ENCODE measurements around the gene ESR1. TPM values are rescaled to one million over a fixed set of nuclear protein-coding genes. Genes with fewer than 3 reads are reported as not detected.

The ESR1 gene
- total RNA-seq, 1 donor from 2014 or later: not detected

DNA sequence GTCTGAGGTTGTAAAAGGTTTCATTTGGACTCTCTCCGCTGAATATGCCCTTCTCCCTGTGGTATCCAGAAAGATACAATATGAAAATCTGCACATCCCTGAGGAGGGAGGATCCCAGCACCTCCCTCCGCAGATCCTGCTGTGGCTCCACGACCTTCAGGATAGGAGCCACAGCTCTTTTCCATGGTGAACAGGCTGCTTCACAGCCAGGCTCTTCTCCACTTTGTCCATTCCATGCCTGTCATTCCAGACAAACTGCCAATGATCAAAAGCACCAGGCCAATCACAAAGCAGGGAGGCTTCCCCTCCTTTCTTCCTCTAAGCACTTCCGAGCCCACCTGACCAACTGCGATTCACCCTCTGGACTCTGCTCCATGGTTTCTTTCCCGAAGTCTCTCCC lies 339.8 kb downstream of the ESR1 start:
- no peak overlapping the region for H3K4me3 Mint-ChIP-seq (ENCODE audit: low read depth)
- H3K4me1 Mint-ChIP-seq (ENCODE audit: low read depth): peaks cover 4% of the 10 kb centered on the region
- H3K36me3 Mint-ChIP-seq (ENCODE audit: insufficient read depth): peaks cover 31% of the 10 kb centered on the region
- H3K27me3 Mint-ChIP-seq: no peaks in the 10 kb centered on the region
- TF ChIP-seq, protein P1, sequence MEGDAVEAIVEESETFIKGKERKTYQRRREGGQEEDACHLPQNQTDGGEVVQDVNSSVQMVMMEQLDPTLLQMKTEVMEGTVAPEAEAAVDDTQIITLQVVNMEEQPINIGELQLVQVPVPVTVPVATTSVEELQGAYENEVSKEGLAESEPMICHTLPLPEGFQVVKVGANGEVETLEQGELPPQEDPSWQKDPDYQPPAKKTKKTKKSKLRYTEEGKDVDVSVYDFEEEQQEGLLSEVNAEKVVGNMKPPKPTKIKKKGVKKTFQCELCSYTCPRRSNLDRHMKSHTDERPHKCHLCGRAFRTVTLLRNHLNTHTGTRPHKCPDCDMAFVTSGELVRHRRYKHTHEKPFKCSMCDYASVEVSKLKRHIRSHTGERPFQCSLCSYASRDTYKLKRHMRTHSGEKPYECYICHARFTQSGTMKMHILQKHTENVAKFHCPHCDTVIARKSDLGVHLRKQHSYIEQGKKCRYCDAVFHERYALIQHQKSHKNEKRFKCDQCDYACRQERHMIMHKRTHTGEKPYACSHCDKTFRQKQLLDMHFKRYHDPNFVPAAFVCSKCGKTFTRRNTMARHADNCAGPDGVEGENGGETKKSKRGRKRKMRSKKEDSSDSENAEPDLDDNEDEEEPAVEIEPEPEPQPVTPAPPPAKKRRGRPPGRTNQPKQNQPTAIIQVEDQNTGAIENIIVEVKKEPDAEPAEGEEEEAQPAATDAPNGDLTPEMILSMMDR (IDR thresholded peaks at IDR 0.05; ENCODE audit: unreplicated experiment): no peak
- no peaks in the 10 kb centered on the region for H3K9me3 Mint-ChIP-seq (ENCODE audit: low read depth)
- H3K27ac Mint-ChIP-seq: no peak overlapping the region
- no peak for DNase-seq (ENCODE audit: low spot score, unreplicated experiment)

DNA sequence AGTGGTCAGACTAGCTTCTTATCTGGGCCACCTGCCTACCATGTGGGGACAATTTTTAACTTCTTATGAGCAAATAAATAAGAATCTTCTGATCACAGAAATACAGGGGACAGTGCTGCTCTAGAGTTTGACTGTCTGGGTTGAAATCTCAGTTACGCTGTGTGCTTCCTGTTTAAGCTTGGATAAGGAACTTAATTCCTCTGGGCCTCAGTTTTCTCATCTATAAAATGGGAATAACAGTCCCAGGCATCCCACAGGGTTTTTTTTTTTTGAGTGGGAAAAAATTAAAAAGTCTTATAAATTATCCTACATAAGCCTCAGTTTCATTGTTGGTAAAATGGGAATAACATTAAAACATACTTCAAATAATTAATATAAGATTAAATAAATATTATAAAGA lies 340.9 kb downstream of the ESR1 start:
- no peak overlapping the region for H3K27ac Mint-ChIP-seq
- no peak overlapping the region for H3K4me3 Mint-ChIP-seq (ENCODE audit: low read depth)
- TF ChIP-seq, protein P1 (IDR thresholded peaks at IDR 0.05; ENCODE audit: unreplicated experiment): no peak
- no peaks in the 10 kb centered on the region for H3K9me3 Mint-ChIP-seq (ENCODE audit: low read depth)
- H3K36me3 Mint-ChIP-seq (ENCODE audit: insufficient read depth): peaks cover 31% of the 10 kb centered on the region
- peaks cover 4% of the 10 kb centered on the region for H3K4me1 Mint-ChIP-seq (ENCODE audit: low read depth)
- no peak for DNase-seq (ENCODE audit: low spot score, unreplicated experiment)
- H3K27me3 Mint-ChIP-seq: no peaks in the 10 kb centered on the region

DNA sequence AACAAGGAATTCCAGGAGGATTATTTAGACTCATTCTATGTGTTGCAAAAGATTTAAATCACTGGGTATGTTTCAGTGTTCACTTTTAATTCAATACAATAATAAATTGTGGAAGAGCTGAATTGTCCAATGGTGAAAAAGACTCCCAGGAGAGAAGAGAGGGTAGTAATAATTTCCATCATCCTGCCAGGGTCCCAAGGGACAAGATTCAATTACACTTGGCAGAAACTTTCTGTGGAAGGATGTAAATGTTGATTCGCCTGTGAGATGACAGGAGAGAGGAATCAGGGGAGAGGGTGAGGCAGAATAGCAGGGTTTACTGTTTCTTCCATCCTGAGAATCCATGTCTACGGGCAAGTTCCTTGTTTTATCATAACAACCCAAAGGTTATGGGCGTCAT lies 342.7 kb downstream of the ESR1 start:
- peaks cover under 1% of the 10 kb centered on the region for H3K4me1 Mint-ChIP-seq (ENCODE audit: low read depth)
- H3K27me3 Mint-ChIP-seq: no peaks in the 10 kb centered on the region
- H3K9me3 Mint-ChIP-seq (ENCODE audit: low read depth): no peaks in the 10 kb centered on the region
- TF ChIP-seq, protein P1 (IDR thresholded peaks at IDR 0.05; ENCODE audit: unreplicated experiment): no peak
- no peak for DNase-seq (ENCODE audit: low spot score, unreplicated experiment)
- peaks cover 29% of the 10 kb centered on the region for H3K36me3 Mint-ChIP-seq (ENCODE audit: insufficient read depth)
- H3K27ac Mint-ChIP-seq: no peak overlapping the region
- no peak overlapping the region for H3K4me3 Mint-ChIP-seq (ENCODE audit: low read depth)

DNA sequence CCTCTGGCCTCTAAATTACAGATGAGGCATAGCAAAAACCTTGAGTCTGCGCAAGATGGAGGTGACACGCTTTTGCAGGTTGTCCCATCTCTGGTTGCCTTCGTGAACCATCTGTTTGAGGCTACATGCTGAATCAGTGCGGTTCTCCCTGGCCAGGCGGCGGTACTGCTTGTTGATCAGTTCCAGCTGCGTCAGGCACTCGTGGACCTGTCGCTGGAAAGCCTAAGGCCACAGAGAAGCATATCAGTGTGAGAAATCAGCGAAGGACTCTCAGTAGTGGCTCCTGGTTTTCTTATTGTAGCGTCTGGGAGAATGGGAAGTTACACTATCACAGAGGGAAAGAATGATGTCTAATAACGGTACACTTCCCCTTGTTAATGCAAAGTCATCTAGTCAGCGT lies 344.4 kb downstream of the ESR1 start:
- no peak for DNase-seq (ENCODE audit: low spot score, unreplicated experiment)
- Mint-ChIP-seq H3K36me3 (ENCODE audit: insufficient read depth) (peaks cover 27% of the 10 kb centered on the region), H3K9me3 (ENCODE audit: low read depth) (no peaks in the 10 kb centered on the region), H3K4me3 (ENCODE audit: low read depth) (no peak overlapping the region), H3K27me3 (no peaks in the 10 kb centered on the region), H3K27ac (no peak overlapping the region), H3K4me1 (ENCODE audit: low read depth) (no peaks in the 10 kb centered on the region)
- TF ChIP-seq, protein P1 (IDR thresholded peaks at IDR 0.05; ENCODE audit: unreplicated experiment): no peak

DNA sequence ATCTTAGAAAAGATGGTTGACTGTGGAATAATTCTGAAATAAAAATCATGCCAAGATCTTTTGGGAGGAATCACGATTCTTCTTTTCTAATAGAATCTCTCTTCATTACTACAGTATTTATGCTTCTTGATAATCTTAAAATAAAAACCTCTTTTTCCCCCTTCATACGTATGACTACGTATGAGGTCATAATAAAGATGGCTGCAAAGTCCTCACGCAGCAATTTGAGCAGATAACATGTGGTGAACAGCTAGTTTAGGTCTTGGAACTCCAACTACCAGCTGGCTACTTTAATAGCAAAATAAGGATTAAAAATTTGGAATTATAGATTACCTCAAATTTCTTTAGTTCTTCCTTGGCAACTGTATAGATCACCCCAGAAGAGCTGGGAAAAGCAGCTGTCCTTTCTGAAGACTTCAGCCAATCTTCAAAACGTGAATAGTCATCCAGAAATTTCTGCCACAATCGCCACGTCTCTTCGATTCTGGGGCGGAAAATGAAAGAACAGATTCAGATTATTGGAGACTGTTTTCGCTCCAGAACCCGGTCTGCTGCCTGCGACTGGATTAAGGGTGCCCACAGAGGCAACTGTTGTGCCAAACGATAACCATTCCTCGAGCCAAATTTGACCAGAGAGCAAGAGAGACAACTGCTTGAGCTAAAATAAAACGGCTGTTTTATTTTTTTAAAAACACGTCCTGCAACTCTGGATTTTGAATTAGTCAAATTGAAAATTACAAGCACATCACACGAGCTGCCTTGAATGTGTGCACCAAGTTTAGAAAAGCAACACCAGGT lies 347.3 kb downstream of the ESR1 start:
- no peaks in the 10 kb centered on the region for H3K9me3 Mint-ChIP-seq (ENCODE audit: low read depth)
- H3K36me3 Mint-ChIP-seq (ENCODE audit: insufficient read depth): peaks cover 9% of the 10 kb centered on the region
- no peak overlapping the region for H3K4me3 Mint-ChIP-seq (ENCODE audit: low read depth)
- no peaks in the 10 kb centered on the region for H3K27me3 Mint-ChIP-seq
- DNase-seq (ENCODE audit: low spot score, unreplicated experiment): no peak
- no peak overlapping the region for H3K27ac Mint-ChIP-seq
- TF ChIP-seq, protein P1 (IDR thresholded peaks at IDR 0.05; ENCODE audit: unreplicated experiment): no peak
- H3K4me1 Mint-ChIP-seq (ENCODE audit: low read depth): no peaks in the 10 kb centered on the region
